ENCODE results near the gene RNF141. TPM values are rescaled to one million over a fixed set of nuclear protein-coding genes. Genes with fewer than 3 reads are reported as not detected.

RNF141 gene
- total RNA-seq, 2 donors from 2014 or later = 17.5 to 19.6 TPM

DNA sequence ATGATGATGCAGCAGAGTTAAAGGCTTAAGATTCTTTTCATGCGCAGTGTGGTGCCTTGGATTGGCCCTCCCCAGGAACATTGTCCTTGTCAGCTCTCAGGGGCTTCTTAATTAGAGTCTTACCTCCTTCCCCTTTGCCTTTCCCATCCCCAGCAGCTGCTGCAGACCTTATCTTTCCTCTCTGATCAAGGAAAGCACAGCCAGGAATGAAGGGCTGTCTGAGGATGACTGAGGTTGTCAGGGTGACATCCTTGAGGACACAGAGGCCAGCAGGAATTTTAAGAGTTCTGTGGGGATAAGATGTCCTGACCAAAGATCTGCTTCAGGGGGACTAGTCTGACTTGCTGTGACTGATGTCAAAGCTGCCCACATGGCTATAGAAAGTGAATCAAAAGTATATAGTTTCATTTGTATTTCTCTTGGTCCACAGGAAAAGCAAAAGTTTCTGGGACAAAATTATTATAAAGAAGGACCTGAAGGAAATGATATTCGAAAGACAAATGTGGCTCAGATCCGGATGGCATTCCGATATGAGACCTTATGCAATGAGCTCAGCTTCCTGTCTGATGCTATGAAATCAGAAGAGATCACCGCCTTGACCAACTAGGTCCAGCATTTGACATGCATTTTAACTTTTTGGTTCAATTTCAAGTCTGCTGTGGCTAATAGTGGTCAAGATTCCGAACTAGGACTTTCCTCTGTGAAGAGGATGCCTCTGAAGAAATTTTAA lies 35.5 kb downstream of the RNF141 start:
- Mint-ChIP-seq H3K9me3 (no peaks in the 10 kb centered on the region), H3K36me3 (ENCODE audit: insufficient read depth in 2 of 2) (peaks cover under 1 to 3% of the 10 kb centered on the region in 2 donors), H3K4me1 (ENCODE audit: low read depth) (no peaks in the 10 kb centered on the region), H3K27me3 (ENCODE audit: low read depth) (no peaks in the 10 kb centered on the region), H3K4me3 (no peak overlapping the region), H3K27ac (no peak overlapping the region)
- ATAC-seq (replicated peaks in 1 of 2) (no peak), DNase-seq (no peak)

DNA sequence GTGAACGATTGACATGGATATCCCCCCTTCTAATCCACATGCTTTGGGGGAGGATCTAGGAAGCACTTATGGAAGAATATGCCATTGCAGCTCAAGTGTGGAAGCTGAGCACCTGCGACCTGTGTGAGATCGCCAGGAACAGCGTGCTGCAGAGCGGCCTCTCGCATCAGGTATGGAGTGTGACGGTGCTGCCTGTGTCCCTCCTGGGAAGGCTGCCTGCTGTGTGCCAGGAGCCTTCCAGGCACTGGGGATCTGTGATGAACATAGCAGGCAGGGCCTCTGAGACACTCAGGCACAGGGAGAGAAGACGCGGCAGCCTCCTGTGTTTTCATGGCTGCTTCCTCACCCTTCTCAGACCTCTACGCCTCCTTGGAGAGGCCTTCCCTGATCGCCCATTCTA lies 36.5 kb downstream of the RNF141 start:
- Mint-ChIP-seq H3K9me3 (no peaks in the 10 kb centered on the region), H3K4me3 (no peak overlapping the region), H3K36me3 (ENCODE audit: insufficient read depth in 2 of 2) (peaks cover 3 to 6% of the 10 kb centered on the region in 2 donors), H3K4me1 (ENCODE audit: low read depth) (no peaks in the 10 kb centered on the region), H3K27me3 (ENCODE audit: low read depth) (no peaks in the 10 kb centered on the region), H3K27ac (no peak overlapping the region)
- ATAC-seq (replicated peaks in 1 of 2) (no peak), DNase-seq (no peak)

DNA sequence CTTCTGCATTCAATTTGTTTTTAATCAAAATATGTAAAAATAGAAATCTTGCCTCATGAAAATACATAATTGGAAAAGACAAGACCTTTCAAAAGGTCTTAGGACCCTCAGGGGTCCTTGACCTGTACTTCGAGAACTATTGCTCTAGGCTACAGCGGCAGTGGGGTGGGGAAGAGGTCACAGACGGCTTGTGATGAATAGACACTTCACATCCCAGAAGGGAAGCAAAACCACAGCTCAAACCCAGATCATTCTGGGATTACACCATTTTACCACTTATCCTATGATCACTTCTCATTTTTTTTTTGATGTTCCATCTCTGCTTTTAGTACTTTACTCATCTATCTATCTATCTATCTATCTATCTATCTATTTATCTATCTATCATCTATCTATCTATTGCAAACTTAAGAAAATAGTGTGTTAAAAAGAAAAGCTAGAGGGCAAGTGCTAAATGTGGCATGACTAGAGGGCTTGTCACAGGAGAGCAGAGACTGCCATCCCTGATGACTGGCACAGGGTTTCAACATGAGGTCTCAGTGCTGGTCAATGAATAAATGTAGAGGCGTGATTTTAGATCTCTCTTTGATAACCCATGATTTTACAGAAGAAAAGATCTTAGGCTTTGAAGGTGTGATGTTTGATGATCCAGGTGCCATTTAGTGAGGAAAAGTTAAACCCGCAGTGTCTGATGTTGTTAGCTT lies 37.1 kb downstream of the RNF141 start:
- Mint-ChIP-seq H3K4me3 (no peak overlapping the region), H3K27ac (no peak overlapping the region), H3K36me3 (ENCODE audit: insufficient read depth in 2 of 2) (peaks cover 3 to 6% of the 10 kb centered on the region in 2 donors), H3K4me1 (ENCODE audit: low read depth) (no peaks in the 10 kb centered on the region), H3K27me3 (ENCODE audit: low read depth) (no peaks in the 10 kb centered on the region), H3K9me3 (no peaks in the 10 kb centered on the region)
- ATAC-seq (replicated peaks in 1 of 2) (no peak), DNase-seq (no peak)

DNA sequence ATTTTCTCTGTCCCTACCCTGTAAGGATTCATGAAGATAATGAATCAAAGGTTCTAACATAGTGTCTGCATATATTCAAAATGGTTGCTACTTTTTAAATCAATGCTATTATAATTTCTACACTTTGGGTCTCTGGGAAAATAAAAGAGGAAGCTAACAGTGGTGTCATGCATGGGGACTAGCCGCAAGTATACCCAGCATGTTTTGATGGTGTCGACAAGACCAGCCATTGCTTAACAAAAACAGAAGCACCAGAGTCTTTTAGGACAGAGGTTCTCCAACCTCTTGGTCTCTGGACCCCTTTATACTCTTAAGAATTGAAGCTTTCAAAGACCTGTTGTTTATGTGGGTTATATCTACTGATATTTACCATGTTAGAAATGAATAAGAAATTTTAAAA lies 37.8 kb downstream of the RNF141 start:
- Mint-ChIP-seq H3K36me3 (ENCODE audit: insufficient read depth in 2 of 2) (peaks cover 4 to 6% of the 10 kb centered on the region in 2 donors), H3K9me3 (no peaks in the 10 kb centered on the region), H3K4me3 (no peak overlapping the region), H3K27me3 (ENCODE audit: low read depth) (no peaks in the 10 kb centered on the region), H3K4me1 (ENCODE audit: low read depth) (no peaks in the 10 kb centered on the region), H3K27ac (no peak overlapping the region)
- DNase-seq (no peak), ATAC-seq (replicated peaks in 1 of 2) (no peak)

DNA sequence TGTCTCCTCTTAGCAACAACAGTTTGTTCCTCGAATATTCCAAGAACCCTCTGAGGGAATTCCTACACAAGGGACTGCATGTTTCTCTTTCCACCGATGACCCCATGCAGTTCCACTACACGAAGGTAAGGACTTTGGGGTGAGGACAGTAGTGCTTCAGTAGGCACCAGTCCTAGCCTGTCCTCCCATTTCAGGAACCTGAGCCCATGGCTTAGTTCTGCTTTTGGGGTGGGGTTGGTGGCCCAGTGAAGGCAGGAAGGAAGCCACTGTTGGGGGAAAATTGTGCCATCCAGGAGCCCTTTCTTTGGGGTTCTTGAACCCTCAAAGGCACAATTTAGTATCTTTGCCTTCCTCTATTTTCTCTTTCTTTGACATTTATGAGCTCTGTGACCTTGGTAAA lies 38.2 kb downstream of the RNF141 start:
- Mint-ChIP-seq H3K27ac (no peak overlapping the region), H3K4me3 (no peak overlapping the region), H3K4me1 (ENCODE audit: low read depth) (no peaks in the 10 kb centered on the region), H3K27me3 (ENCODE audit: low read depth) (no peaks in the 10 kb centered on the region), H3K9me3 (no peaks in the 10 kb centered on the region), H3K36me3 (ENCODE audit: insufficient read depth in 2 of 2) (peaks cover 5 to 6% of the 10 kb centered on the region in 2 donors)
- ATAC-seq (replicated peaks in 1 of 2) (no peak), DNase-seq (no peak)

DNA sequence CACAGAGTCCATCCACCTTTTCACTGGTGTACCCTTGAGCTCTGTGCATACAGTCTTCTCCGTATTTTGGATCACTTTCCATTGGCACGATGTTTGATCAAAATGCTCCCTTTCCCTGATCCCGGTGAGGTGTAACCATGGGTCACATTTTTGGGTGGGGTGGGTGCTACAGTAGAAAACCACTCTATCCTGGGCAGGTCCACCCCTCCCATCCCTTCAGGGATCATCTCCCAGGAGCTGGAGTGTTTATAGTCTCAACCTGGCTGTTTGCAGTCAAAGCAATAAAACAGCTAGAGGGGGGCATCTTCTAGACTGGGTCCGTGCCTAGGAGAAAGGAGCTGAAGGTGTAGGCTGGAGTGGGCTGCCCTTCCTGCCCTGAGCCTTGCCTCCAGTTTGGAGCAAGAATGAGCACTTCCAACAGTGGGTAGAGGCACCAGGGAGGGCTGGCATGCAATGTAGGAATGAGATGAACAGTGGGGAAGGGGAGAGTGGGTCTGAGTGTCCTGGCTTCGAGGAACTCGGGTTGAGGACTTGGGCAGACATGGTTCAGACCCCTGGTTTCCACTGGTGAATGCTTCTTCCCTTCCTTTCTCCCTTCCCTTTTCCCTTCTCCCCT lies 38.8 kb downstream of the RNF141 start:
- peaks cover 6% of the 10 kb centered on the region in 2 donors for H3K36me3 Mint-ChIP-seq (ENCODE audit: insufficient read depth in 2 of 2)
- ATAC-seq (replicated peaks in 1 of 2) (no peak), DNase-seq (no peak)
- H3K9me3 Mint-ChIP-seq = no peaks in the 10 kb centered on the region
- H3K27ac Mint-ChIP-seq = no peak overlapping the region
- H3K27me3 Mint-ChIP-seq (ENCODE audit: low read depth) = no peaks in the 10 kb centered on the region
- no peak overlapping the region for H3K4me3 Mint-ChIP-seq
- no peaks in the 10 kb centered on the region for H3K4me1 Mint-ChIP-seq (ENCODE audit: low read depth)

DNA sequence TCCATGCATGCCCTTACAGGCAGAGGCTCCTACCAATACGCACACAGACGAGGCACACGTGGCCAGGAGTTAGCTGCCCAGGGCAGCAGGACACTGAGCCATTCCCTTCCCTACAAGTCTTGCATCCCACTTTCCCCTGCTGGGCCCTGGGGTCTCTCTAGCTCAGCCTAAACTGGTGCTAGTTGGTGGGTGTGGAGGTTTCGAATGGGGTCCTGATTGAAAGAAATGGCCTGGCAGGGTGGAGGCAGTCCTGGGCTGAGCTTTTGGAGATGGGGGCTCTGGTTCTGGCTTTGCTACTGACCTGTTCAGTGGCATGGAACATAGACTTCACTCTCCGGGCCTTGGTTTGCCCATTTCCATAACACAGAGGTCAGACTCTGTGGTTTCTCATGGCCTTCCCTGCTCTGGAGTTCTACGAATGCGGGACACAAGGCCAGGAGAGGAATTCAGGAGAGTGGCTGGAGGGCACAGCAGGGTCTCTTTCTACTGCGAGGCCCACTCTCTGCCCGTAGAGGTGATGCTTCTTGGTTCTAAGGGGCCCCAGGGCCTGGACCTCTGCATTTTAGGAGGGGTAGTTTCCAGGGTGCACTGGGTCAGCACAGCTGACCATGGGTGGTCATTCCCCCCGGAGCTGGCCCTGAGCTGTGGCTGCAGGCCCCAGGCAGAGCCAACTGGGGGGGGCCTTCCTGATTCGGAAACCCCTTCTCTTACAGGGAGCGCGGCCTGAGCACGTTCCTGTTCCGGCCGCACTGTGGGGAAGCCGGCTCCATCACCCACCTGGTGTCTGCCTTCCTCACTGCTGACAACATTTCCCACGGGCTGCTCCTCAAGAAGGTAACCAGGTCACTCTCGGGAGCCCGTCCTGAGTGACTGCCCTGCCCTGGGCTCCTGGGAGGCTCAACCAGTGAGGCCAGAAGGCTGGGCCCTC lies 40.0 kb downstream of the RNF141 start:
- DNase-seq (no peak), ATAC-seq (replicated peaks in 1 of 2) (no peak)
- no peaks in the 10 kb centered on the region for H3K4me1 Mint-ChIP-seq (ENCODE audit: low read depth)
- no peaks in the 10 kb centered on the region for H3K27me3 Mint-ChIP-seq (ENCODE audit: low read depth)
- H3K9me3 Mint-ChIP-seq = no peaks in the 10 kb centered on the region
- no peak overlapping the region for H3K4me3 Mint-ChIP-seq
- H3K27ac Mint-ChIP-seq = no peak overlapping the region
- peaks cover 6% of the 10 kb centered on the region in 2 donors for H3K36me3 Mint-ChIP-seq (ENCODE audit: insufficient read depth in 2 of 2)

DNA sequence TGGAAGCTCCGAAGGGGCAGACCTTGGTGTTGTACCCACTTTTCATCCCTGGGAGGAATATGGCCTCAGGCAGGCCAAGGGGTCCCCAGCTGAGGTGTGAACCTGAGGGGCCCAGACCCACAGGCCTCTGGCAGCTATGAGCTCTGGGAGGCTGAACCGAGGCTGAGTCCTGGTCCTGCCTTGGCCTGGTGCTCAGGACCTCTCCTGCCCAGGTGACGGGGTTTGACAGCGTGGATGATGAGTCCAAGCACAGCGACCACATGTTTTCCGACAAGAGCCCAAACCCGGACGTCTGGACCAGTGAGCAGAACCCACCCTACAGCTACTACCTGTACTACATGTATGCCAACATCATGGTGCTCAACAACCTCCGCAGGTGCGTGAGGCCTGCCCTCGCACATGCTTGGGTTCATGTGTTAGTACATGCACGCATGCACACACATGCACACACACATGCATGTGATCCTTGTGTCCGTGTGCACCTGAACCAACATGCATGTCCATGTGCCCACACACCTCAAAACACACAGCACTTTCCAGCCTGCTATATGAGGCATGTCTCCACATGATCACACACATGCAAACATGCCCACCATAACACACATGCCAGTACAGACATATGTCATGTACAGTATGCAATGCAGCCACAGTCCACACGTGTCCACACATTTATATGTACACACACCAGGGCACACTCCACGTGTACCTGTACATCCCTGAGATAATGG lies 40.9 kb downstream of the RNF141 start:
- Mint-ChIP-seq H3K27me3 (ENCODE audit: low read depth) (no peaks in the 10 kb centered on the region), H3K4me1 (ENCODE audit: low read depth) (no peaks in the 10 kb centered on the region), H3K27ac (no peak overlapping the region), H3K4me3 (no peak overlapping the region), H3K36me3 (ENCODE audit: insufficient read depth in 2 of 2) (peaks cover 6% of the 10 kb centered on the region in 2 donors), H3K9me3 (no peaks in the 10 kb centered on the region)
- no peak for DNase-seq
- no peak for ATAC-seq (replicated peaks in 1 of 2)

DNA sequence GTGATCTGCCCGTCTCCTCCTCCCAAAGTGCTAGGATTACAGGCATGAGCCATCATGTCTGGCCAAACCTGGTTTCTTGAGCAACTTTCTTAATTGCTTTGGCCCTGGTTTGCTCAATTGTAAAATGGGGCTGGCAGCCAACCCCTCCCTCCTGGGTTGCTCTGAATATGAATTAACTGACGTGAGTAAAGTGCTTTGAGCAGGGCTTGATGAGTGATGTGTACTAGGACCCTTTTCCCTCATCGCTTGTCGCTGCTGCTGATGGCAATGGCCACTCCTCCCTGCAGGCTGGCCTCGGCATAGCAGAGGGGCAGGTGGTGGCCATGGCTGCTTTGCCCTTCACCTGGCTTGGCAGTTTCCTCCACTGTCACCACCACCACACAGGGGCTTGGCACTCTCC lies 41.5 kb downstream of the RNF141 start:
- no peaks in the 10 kb centered on the region for H3K9me3 Mint-ChIP-seq
- no peak overlapping the region for H3K4me3 Mint-ChIP-seq
- no peak for ATAC-seq (replicated peaks in 1 of 2)
- H3K4me1 Mint-ChIP-seq (ENCODE audit: low read depth) = no peaks in the 10 kb centered on the region
- DNase-seq = no peak
- peaks cover 5 to 6% of the 10 kb centered on the region in 2 donors for H3K36me3 Mint-ChIP-seq (ENCODE audit: insufficient read depth in 2 of 2)
- no peak overlapping the region for H3K27ac Mint-ChIP-seq
- H3K27me3 Mint-ChIP-seq (ENCODE audit: low read depth) = no peaks in the 10 kb centered on the region

DNA sequence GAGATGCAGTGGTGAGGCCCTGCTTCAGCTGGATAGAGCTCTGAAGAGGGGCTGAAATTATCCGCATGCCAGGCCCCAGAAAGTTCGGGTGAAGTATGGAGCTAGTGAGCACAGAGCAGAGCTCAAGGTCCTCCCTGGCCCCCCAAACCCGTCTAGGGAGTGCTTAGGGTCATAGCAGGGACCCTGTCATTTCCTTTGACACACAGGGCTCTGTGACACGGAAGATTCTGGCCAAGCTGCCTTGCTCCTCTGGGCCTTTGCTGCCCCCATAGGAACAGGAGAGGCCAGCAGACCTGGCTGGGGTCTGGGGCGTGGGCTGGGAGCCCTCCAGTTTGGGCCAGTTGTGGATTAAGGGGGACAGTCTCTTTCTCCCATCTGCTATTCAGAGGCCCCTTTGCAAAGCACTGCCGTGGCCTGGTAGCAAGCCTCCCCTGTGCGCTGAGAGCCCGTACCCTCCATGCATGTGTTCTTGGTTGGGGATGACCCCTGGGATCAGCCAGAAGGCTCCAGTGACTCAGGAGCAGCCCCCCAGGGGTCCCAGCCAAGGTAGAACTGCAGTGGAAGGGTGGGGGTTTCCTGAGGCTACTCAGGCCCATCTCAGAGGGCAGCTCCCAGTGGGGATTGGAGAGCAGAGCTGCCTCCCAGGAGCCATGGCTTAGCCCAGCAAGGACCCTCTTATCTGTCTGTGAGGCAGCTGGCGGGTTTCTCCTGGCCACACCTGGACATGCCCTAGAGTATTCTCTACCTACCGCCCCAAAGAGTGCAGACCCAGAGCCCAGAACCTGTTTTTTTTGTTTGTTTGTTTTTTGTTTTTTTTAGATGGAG lies 42.3 kb downstream of the RNF141 start:
- H3K27ac Mint-ChIP-seq = no peak overlapping the region
- DNase-seq (no peak), ATAC-seq (replicated peaks in 1 of 2) (no peak)
- H3K27me3 Mint-ChIP-seq (ENCODE audit: low read depth) = no peaks in the 10 kb centered on the region
- peaks cover 3 to 6% of the 10 kb centered on the region in 2 donors for H3K36me3 Mint-ChIP-seq (ENCODE audit: insufficient read depth in 2 of 2)
- no peaks in the 10 kb centered on the region for H3K9me3 Mint-ChIP-seq
- H3K4me1 Mint-ChIP-seq (ENCODE audit: low read depth) = no peaks in the 10 kb centered on the region
- no peak overlapping the region for H3K4me3 Mint-ChIP-seq

DNA sequence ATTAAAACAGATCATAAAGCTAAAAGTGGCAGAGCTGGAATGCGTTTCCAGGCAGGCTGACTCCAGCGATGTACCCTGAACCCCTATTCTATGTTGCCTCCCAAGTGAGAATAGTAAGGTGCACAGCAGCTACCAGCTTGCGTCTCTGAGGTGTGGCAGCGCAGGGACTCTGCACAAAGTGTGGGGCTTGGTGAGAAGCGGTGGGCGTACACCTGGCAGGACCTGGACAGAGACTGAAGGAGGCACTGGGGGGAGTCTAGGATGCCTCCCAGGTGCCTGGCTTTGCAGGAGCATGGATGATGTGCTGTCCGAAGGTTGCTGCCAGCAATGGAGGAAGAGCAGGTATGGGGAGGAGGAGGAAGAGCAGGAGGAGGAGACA lies 43.0 kb downstream of the RNF141 start:
- no peaks in the 10 kb centered on the region for H3K4me1 Mint-ChIP-seq (ENCODE audit: low read depth)
- H3K4me3 Mint-ChIP-seq = no peak overlapping the region
- no peak for DNase-seq
- no peak overlapping the region for H3K27ac Mint-ChIP-seq
- H3K27me3 Mint-ChIP-seq (ENCODE audit: low read depth) = no peaks in the 10 kb centered on the region
- no peak for ATAC-seq (replicated peaks in 1 of 2)
- no peaks in the 10 kb centered on the region for H3K9me3 Mint-ChIP-seq
- H3K36me3 Mint-ChIP-seq (ENCODE audit: insufficient read depth in 2 of 2) = peaks cover 3 to 6% of the 10 kb centered on the region in 2 donors
